ENCODE measurements around the gene TIAM2.

TIAM2 gene

GRCh38 chr6:155193526-155193925 lies 198.4 kb downstream of the TIAM2 start:
- TF ChIP-seq CTCF (conservative IDR thresholded peaks at IDR 0.05; ENCODE audit: low read depth, low read length): no peak
- Histone ChIP-seq H3K4me3 (IDR thresholded peaks at IDR 0.05; ENCODE audit: insufficient read depth, low read depth, low read length) (no peak overlapping the region), H3K79me2 (ENCODE audit: insufficient read depth, low read depth) (no peaks in the 10 kb centered on the region)

GRCh38 chr6:155194399-155194798 lies 199.3 kb downstream of the TIAM2 start:
- Histone ChIP-seq H3K27me3 (ENCODE audit: insufficient read depth, low read depth) (no peaks in the 10 kb centered on the region), H3K36me3 (ENCODE audit: insufficient read depth) (no peaks in the 10 kb centered on the region), H3K9ac (no peak overlapping the region), H3K4me3 (IDR thresholded peaks at IDR 0.05; ENCODE audit: insufficient read depth, low read depth, low read length) (no peak overlapping the region), H2AFZ (ENCODE audit: low read depth) (no peak overlapping the region), H4K20me1 (ENCODE audit: insufficient read depth) (no peaks in the 10 kb centered on the region), H3K4me1 (ENCODE audit: low read depth, poor library complexity, severe bottlenecking) (no peaks in the 10 kb centered on the region), H3K27ac (no peak overlapping the region), H3K4me2 (no peak overlapping the region), H3K79me2 (ENCODE audit: insufficient read depth, low read depth) (no peaks in the 10 kb centered on the region)
- no peak for TF ChIP-seq CTCF (conservative IDR thresholded peaks at IDR 0.05; ENCODE audit: low read depth, low read length)

More at GRCh38 chr6:155193526-155193925, 198.4 kb downstream of the TIAM2 start:
- no peak overlapping the region for H3K27ac ChIP-seq
- no peaks in the 10 kb centered on the region for H4K20me1 ChIP-seq (ENCODE audit: insufficient read depth)
- H2AFZ ChIP-seq (ENCODE audit: low read depth): no peak overlapping the region
- no peaks in the 10 kb centered on the region for H3K4me1 ChIP-seq (ENCODE audit: low read depth, poor library complexity, severe bottlenecking)
- no peaks in the 10 kb centered on the region for H3K27me3 ChIP-seq (ENCODE audit: insufficient read depth, low read depth)
- no peak overlapping the region for H3K4me2 ChIP-seq
- no peaks in the 10 kb centered on the region for H3K36me3 ChIP-seq (ENCODE audit: insufficient read depth)
- no peak overlapping the region for H3K9ac ChIP-seq

GRCh38 chr6:155195903-155196302 lies 200.8 kb downstream of the TIAM2 start:
- Histone ChIP-seq H3K79me2 (ENCODE audit: insufficient read depth, low read depth) (no peaks in the 10 kb centered on the region), H3K27me3 (ENCODE audit: insufficient read depth, low read depth) (no peaks in the 10 kb centered on the region), H3K27ac (no peak overlapping the region), H3K4me1 (ENCODE audit: low read depth, poor library complexity, severe bottlenecking) (no peaks in the 10 kb centered on the region), H3K36me3 (ENCODE audit: insufficient read depth) (no peaks in the 10 kb centered on the region), H2AFZ (ENCODE audit: low read depth) (no peak overlapping the region), H4K20me1 (ENCODE audit: insufficient read depth) (no peaks in the 10 kb centered on the region), H3K4me3 (IDR thresholded peaks at IDR 0.05; ENCODE audit: insufficient read depth, low read depth, low read length) (no peak overlapping the region), H3K9ac (no peak overlapping the region), H3K4me2 (no peak overlapping the region)
- TF ChIP-seq CTCF (conservative IDR thresholded peaks at IDR 0.05; ENCODE audit: low read depth, low read length): no peak

- no peak overlapping the region for H3K9ac ChIP-seq
- no peak overlapping the region for H3K27ac ChIP-seq
- no peak overlapping the region for H2AFZ ChIP-seq (ENCODE audit: low read depth)
- H3K27me3 ChIP-seq (ENCODE audit: insufficient read depth, low read depth): no peaks in the 10 kb centered on the region
- no peaks in the 10 kb centered on the region for H3K36me3 ChIP-seq (ENCODE audit: insufficient read depth)
- H3K4me2 ChIP-seq: no peak overlapping the region
- no peak overlapping the region for H3K4me3 ChIP-seq (IDR thresholded peaks at IDR 0.05; ENCODE audit: insufficient read depth, low read depth, low read length)
- no peaks in the 10 kb centered on the region for H3K4me1 ChIP-seq (ENCODE audit: low read depth, poor library complexity, severe bottlenecking)
- TF ChIP-seq CTCF (conservative IDR thresholded peaks at IDR 0.05; ENCODE audit: low read depth, low read length): no peak
- no peaks in the 10 kb centered on the region for H4K20me1 ChIP-seq (ENCODE audit: insufficient read depth)
- H3K79me2 ChIP-seq (ENCODE audit: insufficient read depth, low read depth): no peaks in the 10 kb centered on the region
Observed at GRCh38 chr6:155196911-155197310, 201.8 kb downstream of the TIAM2 start.
